Nephron progenitor cell (in vitro differentiated cells): ENCODE data around the gene PCDH15.
A peak's percentile ranks its signal among the peaks of the same experiment; 100 is the strongest.

Experiments used
- DNase-seq: peaks from one replicate; pipeline ENCODE4 v3.0.0; 2021
- H3K27ac Mint-ChIP-seq: 2 replicates; pipeline ENCODE4 v1.8.0; 2021; ENCODE audit warnings: mild to moderate bottlenecking, moderate library complexity, mixed read lengths
- H3K27me3 Mint-ChIP-seq: 2 replicates; pipeline ENCODE4 v1.8.0; 2021; ENCODE audit warnings: mild to moderate bottlenecking, low read depth, mixed read lengths; ENCODE audit not compliant: poor library complexity
- H3K36me3 Mint-ChIP-seq: 2 replicates; pipeline ENCODE4 v1.8.0; 2021; ENCODE audit warnings: low read depth, mixed read lengths
- H3K4me1 Mint-ChIP-seq: 2 replicates; pipeline ENCODE4 v1.8.0; 2021; ENCODE audit warnings: mixed read lengths
- H3K4me3 Mint-ChIP-seq: 2 replicates; pipeline ENCODE4 v1.8.0; 2021; ENCODE audit warnings: mild to moderate bottlenecking, moderate library complexity, mixed read lengths
- H3K9me3 Mint-ChIP-seq: 2 replicates; pipeline ENCODE4 v1.8.0; 2021; ENCODE audit warnings: mild to moderate bottlenecking, moderate library complexity, mixed read lengths
- TF ChIP-seq, protein P1 (sequence below): fragments of 200-600 bp; sonication (generic); IDR thresholded peaks from 2 replicates; pipeline ENCODE4 v1.5.0; 2021; ENCODE audit warnings: antibody characterized with exemption

The PCDH15 gene

DNA sequence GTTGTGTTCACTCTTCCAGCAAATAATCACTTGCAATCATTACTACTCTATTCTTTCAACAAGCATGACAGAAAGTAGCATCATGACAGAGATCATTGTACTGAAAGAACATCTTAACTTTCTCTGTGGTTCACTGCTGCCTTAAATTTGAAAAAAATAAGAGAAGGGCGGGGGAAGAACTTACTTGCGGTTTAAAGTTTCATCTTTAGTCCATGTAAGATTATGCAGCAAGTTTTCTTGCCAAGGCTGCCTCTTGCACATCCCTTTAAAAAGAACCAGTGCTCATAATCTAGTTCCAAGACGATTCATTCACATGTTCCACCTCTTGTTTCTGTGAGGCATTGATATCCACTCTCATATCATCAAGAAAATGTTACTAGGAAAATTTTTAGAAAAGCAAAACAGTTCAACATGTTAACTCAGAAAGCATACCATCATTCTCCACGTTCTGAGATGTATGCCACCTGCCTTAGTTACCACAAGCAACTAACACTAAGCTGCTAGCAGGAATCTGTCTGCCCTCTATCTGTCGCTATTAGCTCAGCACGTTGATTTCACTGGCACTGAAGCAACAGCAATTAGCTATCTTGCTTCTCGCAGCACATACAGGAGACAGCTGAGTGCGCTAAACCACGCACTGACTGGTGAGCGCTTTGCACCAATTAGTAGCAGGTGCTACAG is at the start of gene PCDH15:
PCDH15 (minus strand) TSS at position 491 of the 681 bp plus-strand sequence. CDS start 136,969 bp downstream, outside the sequence.
- H3K4me1 Mint-ChIP-seq = peaks cover 68% of the 10 kb centered on the region
- H3K36me3 Mint-ChIP-seq = peaks cover 6% of the 10 kb centered on the region
- peak within 1 kb of the TSS; percentile 70 for H3K27ac Mint-ChIP-seq
- H3K4me3 Mint-ChIP-seq = peak within 1 kb of the TSS; percentile 81
- TF ChIP-seq, protein P1, sequence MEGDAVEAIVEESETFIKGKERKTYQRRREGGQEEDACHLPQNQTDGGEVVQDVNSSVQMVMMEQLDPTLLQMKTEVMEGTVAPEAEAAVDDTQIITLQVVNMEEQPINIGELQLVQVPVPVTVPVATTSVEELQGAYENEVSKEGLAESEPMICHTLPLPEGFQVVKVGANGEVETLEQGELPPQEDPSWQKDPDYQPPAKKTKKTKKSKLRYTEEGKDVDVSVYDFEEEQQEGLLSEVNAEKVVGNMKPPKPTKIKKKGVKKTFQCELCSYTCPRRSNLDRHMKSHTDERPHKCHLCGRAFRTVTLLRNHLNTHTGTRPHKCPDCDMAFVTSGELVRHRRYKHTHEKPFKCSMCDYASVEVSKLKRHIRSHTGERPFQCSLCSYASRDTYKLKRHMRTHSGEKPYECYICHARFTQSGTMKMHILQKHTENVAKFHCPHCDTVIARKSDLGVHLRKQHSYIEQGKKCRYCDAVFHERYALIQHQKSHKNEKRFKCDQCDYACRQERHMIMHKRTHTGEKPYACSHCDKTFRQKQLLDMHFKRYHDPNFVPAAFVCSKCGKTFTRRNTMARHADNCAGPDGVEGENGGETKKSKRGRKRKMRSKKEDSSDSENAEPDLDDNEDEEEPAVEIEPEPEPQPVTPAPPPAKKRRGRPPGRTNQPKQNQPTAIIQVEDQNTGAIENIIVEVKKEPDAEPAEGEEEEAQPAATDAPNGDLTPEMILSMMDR = peak; percentile 50
- DNase-seq = peak; percentile 36
- peaks cover 8% of the 10 kb centered on the region for H3K9me3 Mint-ChIP-seq
- no peaks in the 10 kb centered on the region for H3K27me3 Mint-ChIP-seq

- DNase-seq = no peak
- no peaks in the 10 kb centered on the region for H3K9me3 Mint-ChIP-seq
Observed at GRCh38 chr10:54843932-54844331, 42.9 kb upstream of the PCDH15 start.

DNA sequence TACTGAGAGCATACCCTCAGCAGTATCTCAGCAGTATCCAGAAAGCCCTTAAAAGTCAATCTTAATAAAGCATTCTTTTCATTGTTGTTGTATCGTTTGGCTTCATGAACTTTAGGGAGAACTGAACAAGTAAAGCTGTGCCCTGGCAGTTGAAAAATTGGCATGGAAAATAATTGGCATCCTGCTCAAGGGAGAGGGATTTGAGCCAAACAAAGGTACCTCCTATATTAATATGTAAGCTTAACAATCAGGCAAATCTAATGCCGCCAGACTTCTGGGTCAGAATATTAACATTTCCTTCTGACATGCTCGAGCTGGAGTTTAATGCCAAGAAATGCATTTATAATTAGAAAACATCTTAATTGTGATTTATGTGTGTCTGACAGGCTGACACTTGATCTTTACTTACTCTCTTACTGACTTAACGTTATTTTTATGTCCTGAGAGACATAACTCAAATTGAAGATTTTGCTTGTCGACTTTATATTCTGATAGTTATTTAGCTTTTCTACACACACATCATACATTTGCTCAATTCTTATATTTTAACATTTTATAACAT is 42.1 kb upstream of the PCDH15 start:
- Mint-ChIP-seq H3K4me1 (no peaks in the 10 kb centered on the region), H3K27ac (no peak overlapping the region), H3K36me3 (no peaks in the 10 kb centered on the region), H3K9me3 (no peaks in the 10 kb centered on the region), H3K27me3 (peaks cover 4% of the 10 kb centered on the region), H3K4me3 (no peak overlapping the region)
- DNase-seq = no peak
- TF ChIP-seq, protein P1 = no peak

More at GRCh38 chr10:54843932-54844331, 42.9 kb upstream of the PCDH15 start:
- H3K4me3 Mint-ChIP-seq = no peak overlapping the region
- peaks cover 4% of the 10 kb centered on the region for H3K27me3 Mint-ChIP-seq
- no peaks in the 10 kb centered on the region for H3K36me3 Mint-ChIP-seq
- H3K4me1 Mint-ChIP-seq = no peaks in the 10 kb centered on the region
- no peak overlapping the region for H3K27ac Mint-ChIP-seq
- TF ChIP-seq, protein P1 = no peak

- Mint-ChIP-seq H3K27me3 (peaks cover 4% of the 10 kb centered on the region), H3K36me3 (no peaks in the 10 kb centered on the region), H3K9me3 (no peaks in the 10 kb centered on the region), H3K4me3 (no peak overlapping the region), H3K27ac (no peak overlapping the region), H3K4me1 (no peaks in the 10 kb centered on the region)
- TF ChIP-seq, protein P1 = no peak
- no peak for DNase-seq
Observed at GRCh38 chr10:54837479-54837878, 36.4 kb upstream of the PCDH15 start.

DNA sequence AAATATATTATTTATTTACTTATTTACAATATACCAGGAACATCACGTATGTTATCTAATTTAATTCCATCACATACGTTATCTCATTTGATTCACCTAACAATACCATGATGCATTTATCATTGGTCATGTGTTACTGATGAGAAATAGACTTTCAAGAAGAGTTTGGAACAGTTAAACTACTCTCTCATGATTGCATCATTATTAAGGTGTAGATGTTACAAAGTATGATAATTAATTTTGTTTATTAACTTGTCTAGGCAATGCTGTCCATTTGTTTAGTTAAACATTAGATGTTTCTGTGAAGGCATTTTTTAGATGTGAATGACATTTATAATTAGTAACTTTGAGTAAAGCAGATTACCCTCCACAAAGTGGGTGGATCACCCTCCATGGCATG is 32.0 kb upstream of the PCDH15 start:
- TF ChIP-seq, protein P1 = no peak
- H3K9me3 Mint-ChIP-seq = no peaks in the 10 kb centered on the region
- no peak overlapping the region for H3K27ac Mint-ChIP-seq
- H3K36me3 Mint-ChIP-seq = no peaks in the 10 kb centered on the region
- no peak for DNase-seq
- no peaks in the 10 kb centered on the region for H3K27me3 Mint-ChIP-seq
- H3K4me3 Mint-ChIP-seq = no peak overlapping the region
- no peaks in the 10 kb centered on the region for H3K4me1 Mint-ChIP-seq
